Suprapubic skin (tissue), 4 donors: ENCODE measurements around the gene RGS16. TPM values are rescaled to one million over a fixed set of nuclear protein-coding genes. Genes with fewer than 3 reads are reported as not detected.

Experiments
- DNase-seq, 2 donors: peaks; one replicate each; pipeline ENCODE4 v3.0.0-alpha.2; 2019; ENCODE audit warnings: low spot score in 2 of 2
- H3K27ac ChIP-seq: fragments of 200-600 bp; sonication (generic); one replicate; pipeline ENCODE4 v1.5.1; 2019
- H3K27me3 ChIP-seq: fragments of 200-600 bp; sonication (generic); one replicate; pipeline ENCODE4 v1.5.1; 2019
- H3K36me3 ChIP-seq: fragments of 200-600 bp; sonication (generic); one replicate; pipeline ENCODE4 v1.5.1; 2019
- H3K4me1 ChIP-seq: fragments of 200-600 bp; sonication (generic); one replicate; pipeline ENCODE4 v1.5.1; 2019
- H3K4me3 ChIP-seq: fragments of 200-600 bp; sonication (generic); one replicate; pipeline ENCODE4 v1.5.1; 2019; ENCODE audit warnings: mild to moderate bottlenecking
- H3K9me3 ChIP-seq: fragments of 200-600 bp; sonication (generic); one replicate; pipeline ENCODE4 v1.5.1; 2019
- CTCF ChIP-seq, 2 donors: fragments of 200-600 bp in 1 of 2; fragments of 450-650 bp in 1 of 2; sonication (generic) in 1 of 2; IDR thresholded peaks; one replicate each; pipeline ENCODE4 v1.5.1; 2016 to 2019; ENCODE audit warnings: antibody characterized with exemption in 2 of 2, mild to moderate bottlenecking in 1 of 2, moderate library complexity in 1 of 2
- EP300 ChIP-seq: sonication (generic); formaldehyde crosslinking; IDR thresholded peaks from one replicate; pipeline ENCODE4 v1.6.1; 2017; ENCODE audit warnings: antibody characterized with exemption
- POLR2A ChIP-seq, 2 donors: fragments of 450-650 bp; IDR thresholded peaks; one replicate each; pipeline ENCODE4 v1.6.1; 2017; ENCODE audit warnings: antibody characterized with exemption in 2 of 2, mild to moderate bottlenecking in 2 of 2, moderate library complexity in 2 of 2
- POLR2AphosphoS5 ChIP-seq, 3 donors: sonication (generic); formaldehyde crosslinking; IDR thresholded peaks; one replicate each; pipeline ENCODE4 v1.6.1; 2017; ENCODE audit warnings: antibody characterized with exemption in 3 of 3
- WGBS: methylation state at CpG from one replicate; pipeline ENCODE4 v1.1.5; 2018; 5-methylcytosine and 5-hydroxymethylcytosine counted together
- total RNA-seq, 4 donors: library from RNA; depleted of rRNA; stranded (reverse); fragments of >200 nt; gene quantifications; one replicate each; pipeline ENCODE4 v1.1.0, GENCODE V29; 2016

RGS16 gene
- total RNA-seq, 4 donors from 2014 or later = 0.40 to 3.6 (median 1.8) TPM

- H3K36me3 ChIP-seq = no peaks in the 10 kb centered on the region
- H3K4me1 ChIP-seq = no peaks in the 10 kb centered on the region
- H3K27ac ChIP-seq = no peak overlapping the region
- TF ChIP-seq POLR2A (IDR thresholded peaks at IDR 0.05) (no peak), CTCF (IDR thresholded peaks at IDR 0.05) (no peak), EP300 (no peak), POLR2AphosphoS5 (IDR thresholded peaks at IDR 0.05) (no peak)
- no peak overlapping the region for H3K4me3 ChIP-seq
- H3K27me3 ChIP-seq = no peaks in the 10 kb centered on the region
- 86% methylated on average over 3 of the region's 3 CpGs for WGBS
- H3K9me3 ChIP-seq = no peaks in the 10 kb centered on the region
- no peak for DNase-seq
Measured at GRCh38 chr1:182568647-182569284, 35.4 kb downstream of the RGS16 start.

GRCh38 chr1:182567629-182568028 lies 36.6 kb downstream of the RGS16 start:
- WGBS = 91% methylated on average over 5 of the region's 5 CpGs
- no peak for TF ChIP-seq POLR2A (IDR thresholded peaks at IDR 0.05)
- no peaks in the 10 kb centered on the region for H3K4me1 ChIP-seq
- no peaks in the 10 kb centered on the region for H3K27me3 ChIP-seq
- H3K4me3 ChIP-seq = no peak overlapping the region
- no peak overlapping the region for H3K27ac ChIP-seq
- no peaks in the 10 kb centered on the region for H3K9me3 ChIP-seq
- DNase-seq = no peak
- no peaks in the 10 kb centered on the region for H3K36me3 ChIP-seq

GRCh38 chr1:182565537-182565936 lies 38.7 kb downstream of the RGS16 start:
- H3K27me3 ChIP-seq = no peaks in the 10 kb centered on the region
- H3K4me3 ChIP-seq = no peak overlapping the region
- no peaks in the 10 kb centered on the region for H3K36me3 ChIP-seq
- no peak for TF ChIP-seq POLR2AphosphoS5 (IDR thresholded peaks at IDR 0.05)
- no peak for TF ChIP-seq POLR2A (IDR thresholded peaks at IDR 0.05)
- no peak for TF ChIP-seq EP300
- TF ChIP-seq CTCF (IDR thresholded peaks at IDR 0.05) = no peak
- no peak for DNase-seq
- H3K9me3 ChIP-seq = no peaks in the 10 kb centered on the region
- H3K4me1 ChIP-seq = no peaks in the 10 kb centered on the region
- no peak overlapping the region for H3K27ac ChIP-seq
- 90% methylated on average over 3 of the region's 3 CpGs for WGBS

- TF ChIP-seq POLR2A (IDR thresholded peaks at IDR 0.05) (no peak), EP300 (no peak), POLR2AphosphoS5 (IDR thresholded peaks at IDR 0.05) (no peak), CTCF (IDR thresholded peaks at IDR 0.05) (no peak)
- Histone ChIP-seq H3K36me3 (no peaks in the 10 kb centered on the region), H3K27ac (no peak overlapping the region), H3K27me3 (no peaks in the 10 kb centered on the region), H3K4me3 (no peak overlapping the region), H3K9me3 (no peaks in the 10 kb centered on the region), H3K4me1 (no peaks in the 10 kb centered on the region)
- WGBS = 78% methylated on average over 2 of the region's 2 CpGs
- DNase-seq = no peak
Measured at GRCh38 chr1:182564406-182565004, 39.7 kb downstream of the RGS16 start.

- TF ChIP-seq POLR2AphosphoS5 (IDR thresholded peaks at IDR 0.05) (no peak), CTCF (IDR thresholded peaks at IDR 0.05) (no peak), POLR2A (IDR thresholded peaks at IDR 0.05) (no peak), EP300 (no peak)
- WGBS = 89% methylated on average over 4 of the region's 4 CpGs
- Histone ChIP-seq H3K4me1 (no peaks in the 10 kb centered on the region), H3K9me3 (no peaks in the 10 kb centered on the region), H3K4me3 (no peak overlapping the region), H3K36me3 (no peaks in the 10 kb centered on the region), H3K27me3 (no peaks in the 10 kb centered on the region), H3K27ac (no peak overlapping the region)
- no peak for DNase-seq
Measured at GRCh38 chr1:182563095-182563494, 41.1 kb downstream of the RGS16 start.
